ENCODE measurements around the gene C4orf36.
A peak's percentile ranks its signal among the peaks of the same experiment; 100 is the strongest.

C4orf36 gene

GRCh38 chr4:86891762-86892635 is at the start of gene C4orf36:
Gene C4orf36 (minus strand): TSS chr4:86892422. CDS start chr4:86891520, 902 bp downstream.
- H3K4me3 ChIP-seq (ENCODE audit: low read depth, low read length), result peak within 1 kb of the TSS; percentile 70
- TF ChIP-seq CTCF (IDR thresholded peaks at IDR 0.05; ENCODE audit: low read depth, low read length), result no peak

- H3K4me3 ChIP-seq (ENCODE audit: low read depth, low read length), result no peak overlapping the region
- no peak for TF ChIP-seq CTCF (IDR thresholded peaks at IDR 0.05; ENCODE audit: low read depth, low read length)
Observed at GRCh38 chr4:86940920-86941460, 48.8 kb upstream of the C4orf36 start.

- TF ChIP-seq CTCF (IDR thresholded peaks at IDR 0.05; ENCODE audit: low read depth, low read length), result no peak
- H3K4me3 ChIP-seq (ENCODE audit: low read depth, low read length), result no peak overlapping the region
Observed at GRCh38 chr4:86939729-86940575, 47.7 kb upstream of the C4orf36 start.

- H3K4me3 ChIP-seq (ENCODE audit: low read depth, low read length), result no peak overlapping the region
- no peak for TF ChIP-seq CTCF (IDR thresholded peaks at IDR 0.05; ENCODE audit: low read depth, low read length)
Observed at GRCh38 chr4:86938771-86939520, 46.7 kb upstream of the C4orf36 start.

GRCh38 chr4:86935853-86936733 is 43.9 kb upstream of the C4orf36 start:
- no peak for TF ChIP-seq CTCF (IDR thresholded peaks at IDR 0.05; ENCODE audit: low read depth, low read length)
- H3K4me3 ChIP-seq (ENCODE audit: low read depth, low read length), result peak overlapping the region; percentile 87

- no peak for TF ChIP-seq CTCF (IDR thresholded peaks at IDR 0.05; ENCODE audit: low read depth, low read length)
Observed at GRCh38 chr4:86935566-86935852, 43.3 kb upstream of the C4orf36 start.

More at GRCh38 chr4:86935566-86935852, 43.3 kb upstream of the C4orf36 start:
- H3K4me3 ChIP-seq (ENCODE audit: low read depth, low read length), result peak overlapping the region; percentile 87
